HL-60 (cell line): ENCODE results near the gene PNMA8B.

Source experiments
- DNase-seq, 2 experiments: peaks; one replicate each; pipeline ENCODE4 v3.0.0-alpha.2; 2010 to 2020; ENCODE audit warnings: low read depth in 1 of 2, low spot score in 1 of 2
- H3K27ac ChIP-seq: fragments of 250-450 bp; sonication (Bioruptor Pico); replicated peaks from 2 replicates; pipeline ENCODE4 v1.5.1; 2020; ENCODE audit warnings: mild to moderate bottlenecking, moderate library complexity
- H3K27me3 ChIP-seq: fragments of 250-450 bp; sonication (Bioruptor Pico); 2 replicates; pipeline ENCODE4 v1.5.1; 2021; ENCODE audit warnings: mild to moderate bottlenecking, moderate library complexity; ENCODE audit not compliant: insufficient read depth, poor library complexity, severe bottlenecking
- H3K4me3 ChIP-seq: replicated peaks from 2 replicates; pipeline ENCODE4 v1.5.1; 2011; ENCODE audit warnings: mild to moderate bottlenecking, control low read depth, low read length; ENCODE audit not compliant: insufficient read depth
- GABPA ChIP-seq: IDR thresholded peaks from 2 replicates; pipeline ENCODE4 v1.6.1; 2012; ENCODE audit warnings: low read depth
- POLR2AphosphoS5 ChIP-seq: IDR thresholded peaks from 2 replicates; pipeline ENCODE4 v1.6.1; 2012; ENCODE audit warnings: low read depth
- SPI1 ChIP-seq: IDR thresholded peaks from 2 replicates; pipeline ENCODE4 v1.6.1; 2012; ENCODE audit warnings: low read depth, mild to moderate bottlenecking, borderline replicate concordance
- TF ChIP-seq, protein P1 (sequence below): IDR thresholded peaks from one replicate; pipeline ENCODE4 v1.5.1; 2011; ENCODE audit warnings: low read length, control low read depth, inconsistent platforms; ENCODE audit not compliant: insufficient read depth
- TF ChIP-seq, protein P2 (sequence below): IDR thresholded peaks from 2 replicates; pipeline ENCODE4 v1.6.1; 2012; ENCODE audit warnings: low read depth; ENCODE audit not compliant: insufficient replicate concordance

The PNMA8B gene

DNA sequence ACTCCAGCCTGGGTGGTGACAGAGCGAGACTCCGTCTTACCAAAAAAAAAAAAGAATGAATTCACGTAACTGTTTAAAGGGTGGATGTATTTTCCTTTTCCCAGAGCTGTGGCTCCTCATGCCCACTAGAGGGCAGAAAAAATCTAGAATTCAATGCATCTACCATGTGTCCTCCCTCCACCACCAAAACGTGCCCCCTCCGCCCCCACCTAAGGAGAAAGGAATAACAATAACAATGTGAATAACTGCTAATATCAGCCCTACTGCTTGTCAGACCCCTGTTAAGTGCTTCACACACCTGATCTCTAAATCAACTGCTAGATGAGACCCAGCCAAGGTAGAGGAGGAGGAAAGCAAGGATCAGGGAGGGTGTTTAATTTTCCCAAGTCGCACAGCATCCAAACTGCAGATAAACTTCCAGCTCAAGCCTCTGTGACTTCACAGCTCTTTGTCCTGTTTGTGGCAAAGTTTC, 20.2 kb upstream of the PNMA8B start:
- Histone ChIP-seq H3K4me3 (no peak overlapping the region), H3K27ac (no peak overlapping the region), H3K27me3 (no peaks in the 10 kb centered on the region)
- peak in 1 of 2 experiments; percentile 27 for DNase-seq
- TF ChIP-seq, protein P1, sequence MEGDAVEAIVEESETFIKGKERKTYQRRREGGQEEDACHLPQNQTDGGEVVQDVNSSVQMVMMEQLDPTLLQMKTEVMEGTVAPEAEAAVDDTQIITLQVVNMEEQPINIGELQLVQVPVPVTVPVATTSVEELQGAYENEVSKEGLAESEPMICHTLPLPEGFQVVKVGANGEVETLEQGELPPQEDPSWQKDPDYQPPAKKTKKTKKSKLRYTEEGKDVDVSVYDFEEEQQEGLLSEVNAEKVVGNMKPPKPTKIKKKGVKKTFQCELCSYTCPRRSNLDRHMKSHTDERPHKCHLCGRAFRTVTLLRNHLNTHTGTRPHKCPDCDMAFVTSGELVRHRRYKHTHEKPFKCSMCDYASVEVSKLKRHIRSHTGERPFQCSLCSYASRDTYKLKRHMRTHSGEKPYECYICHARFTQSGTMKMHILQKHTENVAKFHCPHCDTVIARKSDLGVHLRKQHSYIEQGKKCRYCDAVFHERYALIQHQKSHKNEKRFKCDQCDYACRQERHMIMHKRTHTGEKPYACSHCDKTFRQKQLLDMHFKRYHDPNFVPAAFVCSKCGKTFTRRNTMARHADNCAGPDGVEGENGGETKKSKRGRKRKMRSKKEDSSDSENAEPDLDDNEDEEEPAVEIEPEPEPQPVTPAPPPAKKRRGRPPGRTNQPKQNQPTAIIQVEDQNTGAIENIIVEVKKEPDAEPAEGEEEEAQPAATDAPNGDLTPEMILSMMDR: peak; percentile 44
- no peak for TF ChIP-seq POLR2AphosphoS5

DNA sequence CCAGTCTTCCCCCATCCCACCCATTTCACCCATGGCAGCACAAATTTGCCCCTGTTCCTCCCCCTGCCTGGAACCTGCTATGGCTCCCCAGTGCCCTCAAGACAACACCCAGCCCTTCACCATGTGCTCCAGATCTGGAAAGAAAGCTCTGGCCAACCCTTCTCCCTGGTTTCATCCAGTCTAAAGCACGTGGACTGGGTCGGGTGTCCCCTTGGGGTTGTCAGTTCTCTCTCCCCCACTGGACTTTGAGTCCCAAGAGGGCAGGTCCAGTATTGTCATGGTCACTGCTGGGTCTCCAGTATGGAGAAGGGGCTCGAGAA, 19.6 kb upstream of the PNMA8B start:
- TF ChIP-seq GABPA: no peak
- no peak for TF ChIP-seq SPI1
- no peak for TF ChIP-seq POLR2AphosphoS5
- TF ChIP-seq, protein P2, sequence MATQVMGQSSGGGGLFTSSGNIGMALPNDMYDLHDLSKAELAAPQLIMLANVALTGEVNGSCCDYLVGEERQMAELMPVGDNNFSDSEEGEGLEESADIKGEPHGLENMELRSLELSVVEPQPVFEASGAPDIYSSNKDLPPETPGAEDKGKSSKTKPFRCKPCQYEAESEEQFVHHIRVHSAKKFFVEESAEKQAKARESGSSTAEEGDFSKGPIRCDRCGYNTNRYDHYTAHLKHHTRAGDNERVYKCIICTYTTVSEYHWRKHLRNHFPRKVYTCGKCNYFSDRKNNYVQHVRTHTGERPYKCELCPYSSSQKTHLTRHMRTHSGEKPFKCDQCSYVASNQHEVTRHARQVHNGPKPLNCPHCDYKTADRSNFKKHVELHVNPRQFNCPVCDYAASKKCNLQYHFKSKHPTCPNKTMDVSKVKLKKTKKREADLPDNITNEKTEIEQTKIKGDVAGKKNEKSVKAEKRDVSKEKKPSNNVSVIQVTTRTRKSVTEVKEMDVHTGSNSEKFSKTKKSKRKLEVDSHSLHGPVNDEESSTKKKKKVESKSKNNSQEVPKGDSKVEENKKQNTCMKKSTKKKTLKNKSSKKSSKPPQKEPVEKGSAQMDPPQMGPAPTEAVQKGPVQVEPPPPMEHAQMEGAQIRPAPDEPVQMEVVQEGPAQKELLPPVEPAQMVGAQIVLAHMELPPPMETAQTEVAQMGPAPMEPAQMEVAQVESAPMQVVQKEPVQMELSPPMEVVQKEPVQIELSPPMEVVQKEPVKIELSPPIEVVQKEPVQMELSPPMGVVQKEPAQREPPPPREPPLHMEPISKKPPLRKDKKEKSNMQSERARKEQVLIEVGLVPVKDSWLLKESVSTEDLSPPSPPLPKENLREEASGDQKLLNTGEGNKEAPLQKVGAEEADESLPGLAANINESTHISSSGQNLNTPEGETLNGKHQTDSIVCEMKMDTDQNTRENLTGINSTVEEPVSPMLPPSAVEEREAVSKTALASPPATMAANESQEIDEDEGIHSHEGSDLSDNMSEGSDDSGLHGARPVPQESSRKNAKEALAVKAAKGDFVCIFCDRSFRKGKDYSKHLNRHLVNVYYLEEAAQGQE: no peak
- TF ChIP-seq, protein P1: no peak
- Histone ChIP-seq H3K27me3 (no peaks in the 10 kb centered on the region), H3K4me3 (no peak overlapping the region), H3K27ac (no peak overlapping the region)
- no peak for DNase-seq

DNA sequence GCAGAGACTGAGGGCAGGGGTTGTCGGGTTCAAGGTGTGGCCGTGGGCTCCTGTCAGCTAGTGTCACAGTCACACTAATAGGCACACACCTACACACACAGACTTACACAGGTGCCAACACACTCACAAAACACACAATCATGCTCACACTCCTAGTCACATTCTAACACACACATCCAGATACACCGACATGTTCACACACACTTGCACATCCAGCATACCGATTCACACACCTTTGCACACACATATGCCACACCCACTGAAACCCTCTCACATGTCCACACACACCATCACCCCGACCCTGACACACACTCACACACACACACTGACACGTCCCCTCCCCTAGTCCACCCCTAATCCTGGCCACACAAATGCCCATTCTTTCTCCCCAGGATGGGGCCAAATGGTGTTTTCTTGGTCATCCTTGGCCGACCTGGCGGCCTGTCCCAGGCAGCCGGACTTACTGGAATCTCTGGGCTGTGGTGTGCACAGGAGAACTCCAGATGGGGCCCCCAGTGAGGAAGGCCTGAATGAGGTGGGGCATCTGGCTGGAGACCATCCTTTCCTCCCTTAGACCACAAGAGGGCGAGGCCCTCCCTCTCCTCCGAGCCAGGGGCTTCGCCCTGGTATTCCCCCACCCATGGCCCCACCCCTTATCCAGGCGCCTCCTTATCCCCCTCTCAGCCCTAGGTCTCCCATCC, 19.1 kb upstream of the PNMA8B start:
- H3K4me3 ChIP-seq: no peak overlapping the region
- no peak for DNase-seq
- TF ChIP-seq POLR2AphosphoS5 (no peak), GABPA (no peak), SPI1 (no peak)
- TF ChIP-seq, protein P2: no peak
- TF ChIP-seq, protein P1: no peak

More for the DNA sequence above, 19.1 kb upstream of the PNMA8B start:
- Histone ChIP-seq H3K27ac (no peak overlapping the region), H3K27me3 (no peaks in the 10 kb centered on the region)
